Ovary (tissue), 3 donors: Measurements from ENCODE around the gene TBL1XR1.

ENCODE experiments used
- EP300 ChIP-seq: sonication (generic); formaldehyde crosslinking; IDR thresholded peaks from one replicate; pipeline ENCODE4 v1.6.1; 2017; ENCODE audit warnings: antibody characterized with exemption
- TF ChIP-seq, protein P1 (sequence below), 3 donors: fragments of 450-650 bp in 2 of 3; fragments of 200-600 bp in 1 of 3; IDR thresholded peaks; one replicate each; pipeline versions ENCODE4 v1.5.1 to v1.8.0; 2016 to 2022; ENCODE audit warnings: antibody characterized with exemption in 3 of 3, mild to moderate bottlenecking in 1 of 3
- donor health status: DM: no; HTN: no; CAD: no.

DNA sequence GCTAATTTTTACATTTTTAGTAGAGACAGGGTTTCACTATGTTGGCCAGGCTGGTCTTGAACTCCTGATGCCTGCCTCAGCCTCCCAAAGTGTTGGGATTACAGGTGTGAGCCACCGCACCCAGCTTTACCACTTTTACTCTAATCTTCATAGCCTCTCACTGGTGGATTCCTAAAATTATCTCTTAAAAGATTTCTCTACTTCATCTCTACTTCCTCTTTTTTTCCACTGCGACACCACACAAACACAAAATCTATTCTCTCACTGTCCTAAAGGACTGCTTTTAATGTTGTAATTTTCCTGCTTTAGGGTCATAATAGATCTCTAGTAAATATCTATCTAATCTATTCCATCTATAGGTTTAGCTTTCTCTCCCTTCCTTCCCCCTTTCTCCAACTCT lies 34.0 kb upstream of the TBL1XR1 start:
- TF ChIP-seq, protein P1, sequence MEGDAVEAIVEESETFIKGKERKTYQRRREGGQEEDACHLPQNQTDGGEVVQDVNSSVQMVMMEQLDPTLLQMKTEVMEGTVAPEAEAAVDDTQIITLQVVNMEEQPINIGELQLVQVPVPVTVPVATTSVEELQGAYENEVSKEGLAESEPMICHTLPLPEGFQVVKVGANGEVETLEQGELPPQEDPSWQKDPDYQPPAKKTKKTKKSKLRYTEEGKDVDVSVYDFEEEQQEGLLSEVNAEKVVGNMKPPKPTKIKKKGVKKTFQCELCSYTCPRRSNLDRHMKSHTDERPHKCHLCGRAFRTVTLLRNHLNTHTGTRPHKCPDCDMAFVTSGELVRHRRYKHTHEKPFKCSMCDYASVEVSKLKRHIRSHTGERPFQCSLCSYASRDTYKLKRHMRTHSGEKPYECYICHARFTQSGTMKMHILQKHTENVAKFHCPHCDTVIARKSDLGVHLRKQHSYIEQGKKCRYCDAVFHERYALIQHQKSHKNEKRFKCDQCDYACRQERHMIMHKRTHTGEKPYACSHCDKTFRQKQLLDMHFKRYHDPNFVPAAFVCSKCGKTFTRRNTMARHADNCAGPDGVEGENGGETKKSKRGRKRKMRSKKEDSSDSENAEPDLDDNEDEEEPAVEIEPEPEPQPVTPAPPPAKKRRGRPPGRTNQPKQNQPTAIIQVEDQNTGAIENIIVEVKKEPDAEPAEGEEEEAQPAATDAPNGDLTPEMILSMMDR (IDR thresholded peaks at IDR 0.05), result no peak
- no peak for TF ChIP-seq EP300
